NCI-H146 treated with DMSO at 0.1 percent for 48 hours (cell line): ENCODE data around the gene CCR4.
"Not testable (repeated sequence)": the region's sequence is repeated elsewhere in the genome, so short reads cannot be mapped to it uniquely, and the experiment has no call there.

ENCODE experiments used
- DNase-seq: peaks from one replicate; lab custom pipeline; 2025; ENCODE audit not compliant: unreplicated experiment; lab: John Stamatoyannopoulos, UW

The CCR4 gene

DNA sequence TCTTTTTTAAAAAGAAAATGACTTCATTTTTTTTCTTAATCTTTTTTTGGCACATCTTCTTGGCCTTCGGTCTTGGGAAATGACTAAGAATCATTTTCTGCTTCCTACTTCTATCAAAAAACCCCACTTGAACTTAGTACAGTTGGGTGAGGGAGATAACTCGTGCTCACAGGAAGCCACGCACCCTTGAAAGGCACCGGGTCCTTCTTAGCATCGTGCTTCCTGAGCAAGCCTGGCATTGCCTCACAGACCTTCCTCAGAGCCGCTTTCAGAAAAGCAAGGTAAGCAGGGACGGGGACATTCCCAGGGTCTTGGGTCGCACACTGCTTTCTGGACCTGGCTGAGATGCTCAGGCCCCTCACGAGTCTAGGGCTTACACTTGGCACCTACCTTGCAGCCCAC, at the start of gene CCR4:
Gene CCR4 (plus strand): TSS at position 235 of the 402 bp plus-strand sequence. CDS start 1,779 bp downstream, outside the sequence.
- DNase-seq, result no peak

DNA sequence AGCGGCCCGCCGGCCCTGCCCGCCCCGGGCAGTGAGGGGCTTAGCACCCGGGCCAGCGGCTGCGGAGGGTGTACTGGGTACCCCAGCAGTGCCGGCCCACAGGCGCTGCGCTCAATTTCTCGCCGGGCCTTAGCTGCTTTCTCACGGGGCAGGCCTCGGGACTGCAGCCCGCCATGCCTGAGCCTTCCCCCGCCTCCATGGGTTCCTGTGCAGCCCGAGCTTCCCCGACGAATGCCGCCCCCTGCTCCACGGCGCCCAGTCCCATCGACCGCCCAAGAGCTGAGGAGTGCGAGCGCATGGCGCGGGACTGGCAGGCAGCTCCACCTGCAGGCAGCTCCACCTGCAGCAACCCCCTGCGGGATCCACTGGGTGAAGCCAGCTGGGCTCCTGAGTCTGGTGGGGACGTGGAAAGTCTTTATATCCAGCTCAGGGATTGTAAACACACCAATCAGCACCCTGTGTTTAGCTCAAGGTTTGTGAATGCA, 48.5 kb upstream of the CCR4 start:
- DNase-seq, result not testable (repeated sequence)

DNA sequence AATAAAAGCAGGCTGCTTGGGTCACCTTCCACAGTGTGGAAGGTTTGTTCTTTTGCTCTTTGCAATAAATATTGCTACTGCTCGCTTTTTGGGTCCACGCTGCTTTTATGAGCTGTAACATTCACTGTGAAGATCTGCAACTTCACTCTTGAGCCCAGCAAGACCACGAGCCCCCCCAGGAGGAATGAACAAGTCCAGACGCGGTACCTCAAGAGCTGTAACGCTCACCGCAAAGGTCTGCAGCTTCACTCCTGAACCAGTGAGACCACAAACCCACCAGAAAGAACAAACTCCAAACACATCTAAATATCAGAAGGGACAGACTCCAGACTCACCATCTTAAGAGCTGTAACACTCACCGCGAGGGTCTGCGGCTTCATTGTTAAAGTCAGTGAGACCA, 47.5 kb upstream of the CCR4 start:
- DNase-seq, result no peak

DNA sequence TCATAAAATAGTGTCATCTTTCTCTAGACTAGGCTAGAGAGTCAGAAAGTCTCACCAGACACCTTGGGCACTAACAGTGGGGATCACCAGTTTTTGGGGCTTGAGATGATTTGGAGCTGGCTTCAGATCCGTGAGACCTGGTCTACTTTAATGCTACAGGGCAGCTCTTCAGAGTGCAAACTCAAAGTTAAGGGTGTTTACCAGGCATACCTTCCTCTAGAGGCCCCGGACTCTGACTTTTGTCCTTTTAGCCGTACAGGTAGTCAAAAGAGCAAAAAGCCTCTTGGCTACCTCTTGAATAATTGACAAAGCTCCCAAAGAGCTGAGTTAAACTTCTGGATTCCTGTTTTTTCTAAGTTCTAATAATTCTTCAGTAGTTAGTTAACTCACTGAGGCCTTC, 41.4 kb upstream of the CCR4 start:
- no peak for DNase-seq

DNA sequence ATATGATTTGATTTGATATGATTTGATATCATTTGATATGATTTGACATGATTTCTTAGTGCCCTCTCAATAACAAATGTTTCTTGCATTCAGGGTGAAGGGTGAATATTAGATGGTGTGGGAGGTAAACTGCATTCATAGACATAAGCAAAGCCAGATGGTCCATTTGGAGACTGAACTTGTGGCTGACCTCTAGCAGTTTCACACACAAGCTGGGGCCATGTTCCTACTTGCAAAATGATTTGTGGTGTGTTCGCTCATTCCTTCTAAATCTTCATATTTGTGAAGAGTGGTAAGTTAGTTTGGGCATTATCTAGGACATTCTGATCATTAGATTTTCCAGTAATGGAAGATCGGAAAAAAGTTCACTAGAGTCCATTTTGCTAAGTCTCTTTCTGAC, 40.5 kb upstream of the CCR4 start:
- no peak for DNase-seq

DNA sequence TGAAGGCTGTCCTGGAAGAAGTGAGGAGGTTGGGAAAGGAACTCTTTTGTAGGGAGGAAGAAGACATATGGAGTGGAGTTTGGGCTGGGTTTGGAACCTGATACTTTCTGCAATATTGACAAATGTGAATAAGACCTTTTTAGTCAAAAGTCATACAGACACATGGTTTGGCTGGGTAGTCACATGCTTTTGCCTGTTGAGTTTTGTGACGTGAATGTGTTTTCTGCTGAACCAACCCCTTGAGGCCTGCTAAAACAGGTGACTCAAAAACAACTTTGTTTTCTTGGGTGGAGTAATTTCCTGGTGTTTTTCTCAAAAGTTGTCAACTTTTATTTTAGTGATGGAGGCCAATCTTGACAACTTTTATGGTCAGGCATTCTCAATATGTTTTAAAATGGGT, 39.4 kb upstream of the CCR4 start:
- DNase-seq, result no peak

DNA sequence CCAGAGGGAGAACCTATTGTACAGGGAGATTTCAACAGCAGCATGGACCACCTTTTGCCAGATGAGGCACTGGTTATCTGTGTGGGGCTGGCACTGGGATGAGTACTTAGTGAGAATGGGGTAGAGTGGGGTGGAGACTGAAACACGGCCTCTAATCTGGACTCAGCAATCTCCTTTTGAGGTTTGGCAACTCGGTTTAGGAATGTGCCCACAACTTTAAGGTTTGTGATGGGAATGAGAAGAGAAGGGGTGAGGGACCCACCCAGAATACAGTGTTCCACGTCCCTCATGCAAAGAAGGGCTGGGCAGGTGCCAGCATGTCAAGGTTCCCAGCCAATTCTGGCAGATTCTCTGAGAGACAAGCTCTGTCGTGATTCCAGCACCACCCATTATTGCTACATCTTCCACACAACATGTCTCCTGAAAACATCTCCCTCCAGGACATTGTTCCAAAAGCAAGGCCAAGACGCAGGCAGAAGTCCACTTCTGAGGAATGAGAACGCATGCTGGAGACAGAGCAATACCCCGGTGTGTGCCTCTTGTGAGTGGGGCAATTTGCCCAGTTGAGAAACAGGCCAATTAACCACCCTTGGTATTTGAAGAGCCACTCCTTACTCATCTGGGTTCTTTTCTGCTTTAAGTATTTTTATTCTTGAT, 37.5 kb upstream of the CCR4 start:
- DNase-seq, result no peak

DNA sequence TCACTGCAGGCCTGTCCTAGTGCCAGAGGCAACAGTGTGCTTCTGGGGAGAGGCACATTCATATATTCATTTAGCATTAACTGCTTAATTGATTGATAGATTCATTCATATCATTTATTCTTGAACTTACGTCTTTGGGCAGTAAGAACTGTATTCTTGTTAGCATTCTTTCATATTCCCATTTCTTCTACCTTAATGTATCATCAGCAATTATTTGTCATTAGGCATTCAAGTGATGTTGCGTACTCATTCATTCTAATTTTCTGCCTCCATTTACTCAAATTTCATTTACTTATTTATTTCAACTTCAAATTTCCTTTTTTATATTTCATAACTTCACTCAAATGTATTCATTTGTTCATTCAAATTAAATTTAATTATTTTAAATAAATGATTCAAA, 31.5 kb upstream of the CCR4 start:
- no peak for DNase-seq

DNA sequence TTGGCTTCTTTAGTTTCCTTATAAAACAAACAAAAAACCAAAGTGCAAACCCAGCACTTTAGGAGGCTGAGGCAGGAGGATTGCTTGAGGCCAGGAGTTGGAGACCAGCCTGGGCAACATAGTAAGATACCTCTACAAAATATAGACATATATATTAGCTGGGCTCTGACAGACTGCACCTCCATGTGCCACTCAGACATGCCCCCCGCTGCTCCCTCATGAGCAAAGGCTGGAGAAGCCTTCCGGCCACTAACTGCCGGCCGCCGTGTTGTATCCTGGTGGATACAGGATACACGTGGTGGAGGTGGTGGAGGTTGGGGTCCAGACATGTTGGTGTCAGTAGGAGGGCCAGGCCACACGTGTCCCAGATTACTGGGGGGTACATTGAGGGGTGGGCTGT, 29.4 kb upstream of the CCR4 start:
- no peak for DNase-seq

DNA sequence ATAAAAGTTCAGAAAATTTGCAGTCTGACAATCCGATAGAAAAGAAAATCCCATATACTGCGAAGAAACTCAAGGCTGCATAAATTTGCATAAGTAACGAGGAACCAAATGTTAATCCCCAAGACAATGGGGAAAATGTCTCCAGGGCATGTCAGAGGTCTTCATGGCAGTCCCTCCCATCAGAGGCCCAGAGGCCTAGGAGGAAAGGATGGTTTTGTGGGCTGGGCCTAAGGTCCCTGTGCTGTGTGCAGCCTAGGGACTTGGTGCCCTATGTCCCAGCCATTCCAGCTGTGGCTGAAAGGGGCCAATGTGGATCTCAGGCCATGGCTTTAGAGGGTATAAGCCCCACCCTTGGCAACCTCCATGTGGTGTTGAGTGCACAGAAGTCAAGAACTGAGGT, 21.3 kb upstream of the CCR4 start:
- no peak for DNase-seq

DNA sequence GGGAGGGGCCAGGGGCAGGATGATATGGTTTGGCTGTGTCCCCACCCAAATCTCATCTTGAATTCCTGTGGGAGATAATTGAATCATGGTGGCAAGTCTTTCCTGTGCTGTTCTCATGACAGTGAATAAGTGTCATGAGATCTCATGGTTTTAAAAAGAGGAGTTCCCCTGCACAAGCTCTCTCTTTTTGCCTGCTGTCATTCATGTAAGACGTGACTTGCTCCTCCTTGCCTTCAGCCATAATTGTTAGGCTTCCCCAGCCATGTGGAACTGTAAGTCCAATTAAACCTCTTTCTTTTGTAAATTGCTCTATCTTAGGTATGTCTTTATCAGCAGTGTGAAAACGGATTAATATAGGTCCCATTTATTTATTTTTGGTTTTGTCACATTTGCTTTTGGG, 20.2 kb upstream of the CCR4 start:
- not testable (repeated sequence) for DNase-seq

DNA sequence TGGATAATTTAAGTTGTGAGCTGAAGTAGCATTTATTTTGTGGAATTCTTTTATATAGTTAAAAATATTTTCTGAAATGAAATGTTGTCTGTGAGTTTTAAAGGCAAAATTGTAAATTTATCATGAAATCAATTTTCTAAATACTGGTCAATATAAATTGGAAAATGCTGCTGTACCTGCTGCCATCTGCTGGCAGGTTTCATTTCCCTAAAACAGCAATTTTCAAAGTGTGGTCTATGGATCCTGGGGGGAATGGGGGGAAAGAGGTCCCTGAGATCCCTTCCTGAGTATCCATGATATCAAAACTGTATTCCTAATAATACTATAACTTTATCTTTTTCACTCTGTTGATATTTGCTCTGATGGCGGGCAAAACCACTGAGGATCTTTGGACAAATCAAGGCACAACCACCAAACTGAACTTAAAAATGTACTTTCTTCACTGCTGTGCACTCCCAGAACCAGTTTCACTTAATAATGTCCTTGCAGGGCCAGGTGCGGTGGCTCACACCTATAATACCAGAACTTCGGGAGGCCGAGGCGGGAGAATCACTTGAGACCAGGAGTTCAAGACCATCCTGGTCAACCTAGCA, 17.2 kb upstream of the CCR4 start:
- DNase-seq, result peak; percentile 3

DNA sequence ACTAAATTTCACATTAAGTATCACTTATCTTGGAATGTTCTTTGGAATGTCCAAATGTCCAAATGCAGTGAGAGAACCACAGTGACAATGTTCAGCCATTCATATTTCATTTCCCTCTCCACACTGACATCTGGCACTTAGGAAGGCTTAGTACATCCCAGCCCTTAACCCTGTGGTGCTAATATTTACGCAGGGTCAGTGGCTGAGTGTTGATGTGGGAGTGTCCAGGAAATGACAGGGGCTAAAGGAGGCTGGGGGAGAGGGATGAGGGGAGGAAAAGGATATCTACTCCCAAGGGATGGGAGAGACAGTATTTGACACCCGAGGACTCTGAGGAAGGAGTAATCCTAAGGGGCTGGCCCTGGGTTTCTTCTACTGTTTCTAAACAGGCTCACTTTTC, 14.1 kb upstream of the CCR4 start:
- no peak for DNase-seq

DNA sequence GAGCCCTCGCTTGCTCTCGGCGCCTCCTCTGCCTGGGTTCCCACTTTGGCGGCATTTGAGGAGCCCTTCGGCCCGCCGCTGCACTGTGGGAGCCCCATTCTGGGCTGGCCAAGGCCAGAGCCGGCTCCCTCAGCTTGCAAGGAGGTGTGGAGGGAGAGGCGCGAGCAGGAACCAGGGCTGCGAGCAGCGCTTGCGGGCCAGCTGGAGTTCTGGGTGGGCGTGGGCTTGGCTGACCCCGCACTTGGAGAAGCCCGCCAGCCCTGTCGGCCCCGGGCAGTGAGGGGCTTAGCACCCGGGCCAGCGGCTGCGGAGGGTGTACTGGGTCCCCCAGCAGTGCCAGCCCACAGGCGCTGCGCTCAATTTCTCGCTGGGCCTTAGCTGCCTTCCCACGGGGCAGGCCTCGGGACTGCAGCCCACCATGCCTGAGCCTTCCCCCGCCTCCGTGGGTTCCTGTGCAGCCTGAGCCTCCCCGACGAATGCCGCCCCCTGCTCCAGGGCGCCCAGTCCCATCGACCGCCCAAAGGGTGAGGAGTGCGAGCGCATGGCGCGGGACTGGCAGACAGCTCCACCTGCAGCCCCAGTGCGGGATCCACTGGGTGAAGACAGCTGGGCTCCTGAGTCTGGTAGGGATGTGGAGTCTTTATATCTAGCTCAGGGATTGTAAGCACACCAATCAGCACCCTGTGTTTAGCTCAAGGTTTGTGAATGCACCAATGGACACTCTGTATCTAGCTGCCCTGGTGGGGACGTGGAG, 11.7 kb upstream of the CCR4 start:
- not testable (repeated sequence) for DNase-seq

DNA sequence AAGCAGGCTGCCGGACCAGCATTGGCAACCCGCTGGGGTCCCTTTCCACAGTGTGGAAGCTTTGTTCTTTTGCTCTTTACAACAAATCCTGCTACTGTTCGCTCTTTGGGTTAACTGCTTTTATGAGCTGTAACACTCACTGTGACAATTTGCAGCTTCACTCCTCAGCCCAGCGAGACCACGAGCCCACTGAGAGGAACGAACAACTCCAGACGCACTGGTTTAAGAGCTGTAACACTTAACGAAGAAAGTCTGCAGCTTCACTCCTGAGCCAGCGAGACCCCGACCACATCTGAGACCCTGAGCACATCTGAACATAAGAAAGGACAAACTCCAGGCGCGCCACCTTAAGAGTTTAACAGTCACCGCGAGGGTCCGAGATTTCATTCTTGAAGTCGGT, 10.7 kb upstream of the CCR4 start:
- no peak for DNase-seq

DNA sequence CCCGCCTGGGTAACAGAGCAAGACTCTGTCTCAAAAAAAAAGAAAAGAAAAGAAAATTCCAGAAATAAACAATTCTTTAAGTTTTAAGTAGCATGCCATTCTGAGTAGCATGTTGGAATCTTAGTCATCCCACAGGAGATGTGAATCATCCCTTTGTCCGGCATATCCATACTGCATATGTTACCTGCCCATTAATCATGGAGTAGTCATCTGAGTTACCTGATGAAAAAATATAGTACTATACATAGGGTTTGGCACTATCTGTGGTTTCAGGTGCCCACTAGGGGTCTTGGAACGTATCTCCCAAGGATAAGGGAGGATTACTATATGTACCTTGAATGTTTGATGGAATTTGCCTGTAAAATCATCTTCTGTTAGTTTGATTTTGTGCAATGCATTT, 6.3 kb upstream of the CCR4 start:
- DNase-seq, result no peak

DNA sequence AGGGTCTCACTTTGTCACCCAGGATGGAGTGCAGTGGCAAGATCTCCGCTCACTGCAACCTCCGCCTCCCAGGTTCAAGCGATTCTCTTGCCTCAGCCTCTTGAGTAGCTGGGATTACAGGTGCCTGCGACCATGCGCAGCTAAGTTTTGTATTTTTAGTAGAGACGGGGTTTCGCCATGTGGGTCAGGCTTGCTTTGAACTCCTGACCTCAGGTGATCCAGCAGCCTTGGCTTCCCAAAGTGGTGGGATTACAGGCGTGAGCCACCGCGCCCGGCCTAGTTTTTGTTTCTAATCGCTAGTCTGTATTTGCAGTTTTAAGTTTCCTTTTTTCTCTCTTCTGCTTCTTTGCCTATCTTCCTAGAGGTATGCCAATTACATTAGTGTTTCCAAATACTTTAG, 5.8 kb upstream of the CCR4 start:
- DNase-seq, result not testable (repeated sequence)

DNA sequence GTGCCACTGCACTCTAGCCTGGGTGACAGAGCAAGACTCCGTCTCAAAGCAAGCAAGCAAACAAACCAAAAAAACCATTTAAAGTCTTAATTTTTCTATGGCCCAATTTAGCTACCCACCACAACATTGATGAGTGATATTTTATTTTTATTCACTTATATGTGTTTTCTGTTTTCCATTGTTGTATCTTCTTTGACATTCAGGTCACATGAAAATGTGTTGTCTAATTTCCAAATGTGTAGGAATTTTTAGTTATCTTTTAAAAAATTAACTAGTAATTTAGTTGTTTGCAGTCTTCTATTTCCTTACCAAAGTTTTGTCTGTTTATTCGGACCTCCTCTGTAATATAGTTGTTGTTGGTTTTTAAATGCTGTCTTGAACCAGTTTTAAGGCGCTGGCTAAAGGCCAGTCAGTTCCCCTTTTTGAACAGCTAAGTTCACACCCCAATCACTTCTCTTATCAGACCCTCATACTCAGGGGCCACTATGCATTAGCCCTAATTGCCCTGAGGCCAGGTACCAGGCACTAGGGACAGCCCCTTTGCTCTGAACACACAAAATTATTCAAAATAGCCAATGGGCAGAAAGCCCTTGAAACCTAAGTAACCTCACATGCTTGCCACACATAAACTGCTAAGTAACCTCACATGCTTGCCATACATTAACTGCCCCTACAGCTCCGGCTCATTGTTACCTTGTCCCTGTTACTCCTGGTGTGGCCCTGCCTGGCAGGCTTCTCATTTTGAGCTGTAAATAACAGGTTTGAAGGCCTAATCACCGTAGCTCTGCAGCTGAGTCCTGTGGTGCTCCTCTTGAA, 4.3 kb upstream of the CCR4 start:
- DNase-seq, result no peak

DNA sequence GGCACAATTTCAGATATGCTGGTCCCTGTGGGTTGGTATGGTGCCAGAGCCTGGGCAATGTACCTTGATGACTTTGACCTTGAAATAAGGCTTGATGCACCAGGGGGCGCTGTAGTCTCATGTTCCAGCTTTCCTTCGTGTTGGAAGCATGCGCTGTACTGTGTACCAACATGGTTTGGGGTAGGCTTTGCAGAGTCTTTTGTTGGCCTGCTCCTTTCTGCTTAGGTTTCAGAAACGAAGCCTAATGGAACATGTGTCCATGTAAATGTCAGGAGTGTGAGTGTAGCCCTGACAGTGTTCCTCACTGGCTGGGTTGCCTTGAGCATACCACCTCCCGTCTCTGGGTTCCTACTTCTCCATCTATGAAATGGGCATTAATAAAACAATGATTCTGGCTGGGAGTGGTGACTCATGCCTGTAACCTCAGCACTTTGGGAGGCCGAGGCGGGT, 3.6 kb upstream of the CCR4 start:
- DNase-seq, result peak; percentile 64

DNA sequence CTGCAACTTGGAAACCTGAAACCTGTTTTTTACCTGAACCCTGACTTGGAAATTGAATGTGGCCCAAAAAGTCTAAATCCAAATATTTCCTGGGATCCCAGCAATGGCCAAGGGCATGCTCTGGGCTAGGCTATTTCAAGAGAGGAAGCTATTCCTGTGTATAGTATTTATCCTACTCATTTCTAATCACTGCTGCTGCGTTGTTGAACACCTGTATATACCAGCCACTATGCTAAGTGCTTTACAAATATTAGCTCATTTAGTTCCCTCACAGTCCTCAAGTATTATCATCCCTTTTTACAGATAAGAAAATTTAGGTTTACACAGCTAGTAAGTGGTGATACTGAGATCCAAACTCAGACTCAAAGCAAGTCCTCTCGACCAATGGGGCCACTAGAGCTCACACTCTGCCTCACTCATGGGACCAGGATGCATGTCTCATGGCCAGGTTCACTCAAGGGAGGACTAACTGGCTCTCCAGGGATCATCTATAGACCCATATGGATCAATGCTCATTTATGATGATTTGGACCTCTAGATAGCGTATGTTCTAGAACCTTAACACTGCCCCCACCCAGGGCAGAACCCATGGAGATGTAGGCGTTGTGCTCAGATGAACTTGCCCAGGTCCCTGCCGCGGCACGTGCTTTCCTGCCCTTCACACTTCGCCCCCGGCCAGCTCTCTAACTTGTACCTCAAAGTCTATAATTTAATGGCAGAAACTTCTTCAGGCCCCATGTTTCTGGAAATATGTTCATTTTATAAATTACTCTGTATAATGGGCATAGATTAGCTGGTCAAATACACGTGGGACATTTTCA, 2.6 kb upstream of the CCR4 start:
- DNase-seq, result peak; percentile 14
